ENCODE results near the gene AURKB. TPM values are rescaled to one million over a fixed set of nuclear protein-coding genes. Genes with fewer than 3 reads are reported as not detected.

Gene AURKB
- total RNA-seq, 1 experiment from 2014 or later, result 89.4 TPM

DNA sequence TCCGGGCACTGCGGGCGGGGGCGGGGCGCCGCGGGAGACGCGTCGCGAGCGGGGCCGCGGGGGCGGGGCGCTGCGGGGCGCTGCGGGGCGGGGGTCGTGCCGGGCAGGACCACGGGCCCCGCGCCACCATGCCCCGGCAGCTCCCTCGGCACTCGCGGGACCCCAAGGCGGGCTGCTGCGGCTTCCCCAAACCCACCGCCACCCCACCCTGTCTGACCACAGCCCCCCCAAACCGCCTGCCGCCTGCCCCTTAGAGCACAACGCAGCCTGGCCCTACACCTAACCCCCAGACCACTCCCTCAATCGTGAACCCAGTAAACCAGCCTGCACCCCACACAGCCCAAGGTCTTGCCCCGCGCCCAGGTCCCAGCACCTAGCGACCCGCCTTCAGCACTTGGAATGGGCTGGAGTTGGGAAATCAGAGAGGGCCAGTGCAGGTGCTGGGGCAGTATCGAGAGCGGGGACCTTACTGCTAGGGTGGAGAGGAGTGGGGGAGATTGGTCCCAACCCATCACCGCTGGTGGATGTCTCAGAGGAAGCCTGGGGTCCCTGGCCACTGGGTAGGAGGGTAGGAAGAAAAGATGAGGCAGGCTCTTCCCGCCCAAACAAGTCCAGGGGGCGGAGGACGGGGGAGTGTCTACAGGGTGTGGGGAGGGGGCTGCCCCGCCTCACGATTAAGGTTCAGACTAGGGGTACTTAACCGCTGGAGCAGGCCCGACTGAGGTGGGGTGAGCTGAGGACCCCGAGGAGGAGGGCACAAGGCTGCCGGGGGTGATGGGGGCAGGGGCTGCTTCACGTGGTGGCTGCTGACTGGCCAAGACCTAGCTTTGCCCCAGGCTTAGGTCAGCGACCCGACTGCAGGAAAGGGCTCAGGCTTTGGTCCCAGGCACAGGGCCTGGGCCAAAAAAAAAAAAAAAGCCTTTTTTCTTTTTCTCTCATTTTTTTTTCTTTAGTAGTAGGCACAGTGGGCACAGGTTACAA lies 47.1 kb downstream of the AURKB start:
- no peak for DNase-seq
- Histone ChIP-seq H3K4me1 (peaks cover 9% of the 10 kb centered on the region; the same call in 1 of the 2 replicates), H3K9me3 (no peaks in the 10 kb centered on the region), H3K27me3 (replicated peaks; ENCODE audit: control insufficient read depth, insufficient read depth, low read length) (no peaks in the 10 kb centered on the region), H3K4me3 (ENCODE audit: low read depth, low read length) (peak overlapping the region; percentile 81), H3K36me3 (ENCODE audit: control insufficient read depth, insufficient read depth, low read length) (no peaks in the 10 kb centered on the region)
- peaks cover 5% of the 10 kb centered on the region for H3K4me1 Mint-ChIP-seq (ENCODE audit: low read depth, unreplicated experiment)
- no peaks in the 10 kb centered on the region for H3K9me3 Mint-ChIP-seq (ENCODE audit: unreplicated experiment)
- peaks cover 29% of the 10 kb centered on the region for H3K36me3 Mint-ChIP-seq (ENCODE audit: insufficient read depth, unreplicated experiment)
- CTCF ChIA-PET, result no interaction called here
- BruUV-seq (replicated peaks), result no TSS peak
- H3K27ac Mint-ChIP-seq (ENCODE audit: unreplicated experiment), result peak overlapping the region; percentile 93
- peak overlapping the region; percentile 83 for H3K4me3 Mint-ChIP-seq (ENCODE audit: unreplicated experiment)
- POLR2A ChIA-PET, result interaction anchor here (1.7 kb wide), 1 partner anchor 10 kb away, joined by 14 read pairs; no protein-coding TSS in a partner anchor
- intact Hi-C loops (cut with micrococcal nuclease; ENCODE audit: unreplicated experiment), result no loop called here
- H3K27me3 Mint-ChIP-seq (ENCODE audit: insufficient read depth, unreplicated experiment), result no peaks in the 10 kb centered on the region
- TF ChIP-seq, protein P1, sequence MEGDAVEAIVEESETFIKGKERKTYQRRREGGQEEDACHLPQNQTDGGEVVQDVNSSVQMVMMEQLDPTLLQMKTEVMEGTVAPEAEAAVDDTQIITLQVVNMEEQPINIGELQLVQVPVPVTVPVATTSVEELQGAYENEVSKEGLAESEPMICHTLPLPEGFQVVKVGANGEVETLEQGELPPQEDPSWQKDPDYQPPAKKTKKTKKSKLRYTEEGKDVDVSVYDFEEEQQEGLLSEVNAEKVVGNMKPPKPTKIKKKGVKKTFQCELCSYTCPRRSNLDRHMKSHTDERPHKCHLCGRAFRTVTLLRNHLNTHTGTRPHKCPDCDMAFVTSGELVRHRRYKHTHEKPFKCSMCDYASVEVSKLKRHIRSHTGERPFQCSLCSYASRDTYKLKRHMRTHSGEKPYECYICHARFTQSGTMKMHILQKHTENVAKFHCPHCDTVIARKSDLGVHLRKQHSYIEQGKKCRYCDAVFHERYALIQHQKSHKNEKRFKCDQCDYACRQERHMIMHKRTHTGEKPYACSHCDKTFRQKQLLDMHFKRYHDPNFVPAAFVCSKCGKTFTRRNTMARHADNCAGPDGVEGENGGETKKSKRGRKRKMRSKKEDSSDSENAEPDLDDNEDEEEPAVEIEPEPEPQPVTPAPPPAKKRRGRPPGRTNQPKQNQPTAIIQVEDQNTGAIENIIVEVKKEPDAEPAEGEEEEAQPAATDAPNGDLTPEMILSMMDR (IDR thresholded peaks at IDR 0.05; ENCODE audit: insufficient read depth in 1 of 2, low read depth in 1 of 2, low read length in 1 of 2, severe bottlenecking in 1 of 2, unreplicated experiment in 1 of 2), result no peak

DNA sequence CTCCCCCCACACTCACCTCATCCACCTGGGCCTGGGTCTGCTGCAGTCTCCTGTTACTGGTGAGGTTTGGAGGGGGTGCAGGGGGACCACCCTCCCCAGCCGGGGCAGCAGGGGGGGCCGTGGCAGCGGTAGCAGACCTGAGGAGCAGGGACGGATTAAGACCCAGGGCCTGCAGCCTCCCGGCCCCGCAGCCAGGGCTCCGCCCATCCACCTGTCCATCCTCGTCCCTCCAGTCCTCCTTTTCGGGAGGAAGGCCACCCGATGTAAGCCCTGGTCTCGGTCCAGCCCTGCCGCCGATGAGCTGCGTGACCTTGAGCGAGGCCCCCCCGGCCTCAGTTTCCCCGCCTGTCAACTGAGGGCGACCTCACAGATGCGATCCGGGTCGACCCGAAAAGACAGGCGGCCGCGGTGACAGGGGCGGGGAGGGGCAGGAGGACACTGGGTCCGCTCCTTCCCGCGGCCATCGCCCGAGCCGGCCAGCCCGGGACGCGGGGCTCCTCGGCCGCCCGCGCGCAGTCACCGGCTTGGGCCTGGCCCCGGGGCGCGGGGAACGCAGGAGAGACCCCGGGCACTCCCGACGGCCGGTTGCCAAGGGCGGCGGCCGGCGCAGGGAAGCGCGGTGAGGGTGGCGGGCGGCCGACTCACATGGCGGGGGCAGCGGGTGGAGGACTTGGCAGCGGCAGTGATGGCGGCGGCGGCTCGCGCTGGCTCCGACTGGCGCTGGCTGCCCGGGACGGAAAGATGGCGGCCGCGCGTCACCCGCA lies 48.0 kb downstream of the AURKB start, which contains the start of gene VAMP2:
Gene VAMP2, minus strand, starts transcription at position 716 of the 764 bp plus-strand sequence. Its CDS starts 69 bp downstream, at position 647.
- ChIA-PET POLR2A (no interaction called here), CTCF (no interaction called here)
- H3K36me3 Mint-ChIP-seq (ENCODE audit: insufficient read depth, unreplicated experiment), result peaks cover 29% of the 10 kb centered on the region

More for the DNA sequence above, 48.0 kb downstream of the AURKB start, which contains the start of gene VAMP2:
- Mint-ChIP-seq H3K27me3 (ENCODE audit: insufficient read depth, unreplicated experiment) (no peaks in the 10 kb centered on the region), H3K4me3 (ENCODE audit: unreplicated experiment) (peak within 1 kb of the TSS; percentile 83), H3K27ac (ENCODE audit: unreplicated experiment) (peak within 1 kb of the TSS; percentile 93), H3K9me3 (ENCODE audit: unreplicated experiment) (no peaks in the 10 kb centered on the region), H3K4me1 (ENCODE audit: low read depth, unreplicated experiment) (peaks cover 5% of the 10 kb centered on the region)
- peak in 1 of 2 experiments; percentile 74 for DNase-seq
- H3K36me3 ChIP-seq (ENCODE audit: control insufficient read depth, insufficient read depth, low read length), result no peaks in the 10 kb centered on the region
- TF ChIP-seq, protein P1 (IDR thresholded peaks at IDR 0.05; ENCODE audit: insufficient read depth in 1 of 2, low read depth in 1 of 2, low read length in 1 of 2, severe bottlenecking in 1 of 2, unreplicated experiment in 1 of 2), result no peak
- intact Hi-C loops (cut with micrococcal nuclease; ENCODE audit: unreplicated experiment), result no loop called here
- H3K4me1 ChIP-seq, result peaks cover 9% of the 10 kb centered on the region; the same call in 1 of the 2 replicates
- no TSS peak for BruUV-seq (replicated peaks)
- no peaks in the 10 kb centered on the region for H3K27me3 ChIP-seq (replicated peaks; ENCODE audit: control insufficient read depth, insufficient read depth, low read length)
- no peaks in the 10 kb centered on the region for H3K9me3 ChIP-seq
- H3K4me3 ChIP-seq (ENCODE audit: low read depth, low read length), result peak within 1 kb of the TSS; percentile 81
